ENCODE data around the gene ZSWIM3. TPM values are rescaled to one million over a fixed set of nuclear protein-coding genes. Genes with fewer than 3 reads are reported as not detected.

ZSWIM3 gene
- total and polyA plus RNA-seq, 2 of the 13 experiments (the other 11 are each of a cell fraction or from before 2014, with no cell fraction given) = 5.2 to 5.8 TPM

- TF ChIP-seq, protein P1, sequence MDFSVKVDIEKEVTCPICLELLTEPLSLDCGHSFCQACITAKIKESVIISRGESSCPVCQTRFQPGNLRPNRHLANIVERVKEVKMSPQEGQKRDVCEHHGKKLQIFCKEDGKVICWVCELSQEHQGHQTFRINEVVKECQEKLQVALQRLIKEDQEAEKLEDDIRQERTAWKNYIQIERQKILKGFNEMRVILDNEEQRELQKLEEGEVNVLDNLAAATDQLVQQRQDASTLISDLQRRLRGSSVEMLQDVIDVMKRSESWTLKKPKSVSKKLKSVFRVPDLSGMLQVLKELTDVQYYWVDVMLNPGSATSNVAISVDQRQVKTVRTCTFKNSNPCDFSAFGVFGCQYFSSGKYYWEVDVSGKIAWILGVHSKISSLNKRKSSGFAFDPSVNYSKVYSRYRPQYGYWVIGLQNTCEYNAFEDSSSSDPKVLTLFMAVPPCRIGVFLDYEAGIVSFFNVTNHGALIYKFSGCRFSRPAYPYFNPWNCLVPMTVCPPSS (IDR thresholded peaks at IDR 0.05) = no peak
- no peak for TF ChIP-seq ZNF878 (CRISPR knock-in tag; IDR thresholded peaks at IDR 0.05)
- TF ChIP-seq, protein P2, sequence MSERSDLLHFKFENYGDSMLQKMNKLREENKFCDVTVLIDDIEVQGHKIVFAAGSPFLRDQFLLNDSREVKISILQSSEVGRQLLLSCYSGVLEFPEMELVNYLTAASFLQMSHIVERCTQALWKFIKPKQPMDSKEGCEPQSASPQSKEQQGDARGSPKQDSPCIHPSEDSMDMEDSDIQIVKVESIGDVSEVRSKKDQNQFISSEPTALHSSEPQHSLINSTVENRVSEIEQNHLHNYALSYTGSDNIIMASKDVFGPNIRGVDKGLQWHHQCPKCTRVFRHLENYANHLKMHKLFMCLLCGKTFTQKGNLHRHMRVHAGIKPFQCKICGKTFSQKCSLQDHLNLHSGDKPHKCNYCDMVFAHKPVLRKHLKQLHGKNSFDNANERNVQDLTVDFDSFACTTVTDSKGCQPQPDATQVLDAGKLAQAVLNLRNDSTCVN (CRISPR knock-in tag; IDR thresholded peaks at IDR 0.05; ENCODE audit: borderline replicate concordance) = 0 out of 2 replicates have a peak, but pooled peaks have one; percentile 54
- TF ChIP-seq WIZ (CRISPR knock-in tag; IDR thresholded peaks at IDR 0.05) = no peak
- no peak for TF ChIP-seq MZF1 (CRISPR knock-in tag; IDR thresholded peaks at IDR 0.05; ENCODE audit: borderline replicate concordance)
- 0 out of 2 replicates have a peak, but pooled peaks have one; percentile 49 for TF ChIP-seq ZNF263 (CRISPR knock-in tag; IDR thresholded peaks at IDR 0.05)
- no peak for TF ChIP-seq ARID2 (CRISPR knock-in tag; IDR thresholded peaks at IDR 0.05; ENCODE audit: borderline replicate concordance)
- no peak for TF ChIP-seq ZBTB8A (CRISPR knock-in tag; IDR thresholded peaks at IDR 0.05; ENCODE audit: borderline replicate concordance, low read depth)
- no peak for TF ChIP-seq ZFP36L1 (CRISPR knock-in tag; IDR thresholded peaks at IDR 0.05)
- TF ChIP-seq, protein P3, sequence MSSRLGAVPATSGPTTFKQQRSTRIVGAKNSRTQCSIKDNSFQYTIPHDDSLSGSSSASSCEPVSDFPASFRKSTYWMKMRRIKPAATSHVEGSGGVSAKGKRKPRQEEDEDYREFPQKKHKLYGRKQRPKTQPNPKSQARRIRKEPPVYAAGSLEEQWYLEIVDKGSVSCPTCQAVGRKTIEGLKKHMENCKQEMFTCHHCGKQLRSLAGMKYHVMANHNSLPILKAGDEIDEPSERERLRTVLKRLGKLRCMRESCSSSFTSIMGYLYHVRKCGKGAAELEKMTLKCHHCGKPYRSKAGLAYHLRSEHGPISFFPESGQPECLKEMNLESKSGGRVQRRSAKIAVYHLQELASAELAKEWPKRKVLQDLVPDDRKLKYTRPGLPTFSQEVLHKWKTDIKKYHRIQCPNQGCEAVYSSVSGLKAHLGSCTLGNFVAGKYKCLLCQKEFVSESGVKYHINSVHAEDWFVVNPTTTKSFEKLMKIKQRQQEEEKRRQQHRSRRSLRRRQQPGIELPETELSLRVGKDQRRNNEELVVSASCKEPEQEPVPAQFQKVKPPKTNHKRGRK (CRISPR knock-in tag; IDR thresholded peaks at IDR 0.05) = no peak
- TF ChIP-seq, protein P4, sequence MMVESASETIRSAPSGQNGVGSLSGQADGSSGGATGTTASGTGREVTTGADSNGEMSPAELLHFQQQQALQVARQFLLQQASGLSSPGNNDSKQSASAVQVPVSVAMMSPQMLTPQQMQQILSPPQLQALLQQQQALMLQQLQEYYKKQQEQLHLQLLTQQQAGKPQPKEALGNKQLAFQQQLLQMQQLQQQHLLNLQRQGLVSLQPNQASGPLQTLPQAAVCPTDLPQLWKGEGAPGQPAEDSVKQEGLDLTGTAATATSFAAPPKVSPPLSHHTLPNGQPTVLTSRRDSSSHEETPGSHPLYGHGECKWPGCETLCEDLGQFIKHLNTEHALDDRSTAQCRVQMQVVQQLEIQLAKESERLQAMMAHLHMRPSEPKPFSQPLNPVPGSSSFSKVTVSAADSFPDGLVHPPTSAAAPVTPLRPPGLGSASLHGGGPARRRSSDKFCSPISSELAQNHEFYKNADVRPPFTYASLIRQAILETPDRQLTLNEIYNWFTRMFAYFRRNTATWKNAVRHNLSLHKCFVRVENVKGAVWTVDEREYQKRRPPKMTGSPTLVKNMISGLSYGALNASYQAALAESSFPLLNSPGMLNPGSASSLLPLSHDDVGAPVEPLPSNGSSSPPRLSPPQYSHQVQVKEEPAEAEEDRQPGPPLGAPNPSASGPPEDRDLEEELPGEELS (CRISPR knock-in tag; IDR thresholded peaks at IDR 0.05) = peak; percentile 55; the same call in 1 of the 2 replicates
- TF ChIP-seq ELK4 (CRISPR knock-in tag; IDR thresholded peaks at IDR 0.05; ENCODE audit: borderline replicate concordance) = no peak
- TF ChIP-seq KDM6A (CRISPR knock-in tag; IDR thresholded peaks at IDR 0.05; ENCODE audit: low read depth) = no peak
- TF ChIP-seq, protein P5, sequence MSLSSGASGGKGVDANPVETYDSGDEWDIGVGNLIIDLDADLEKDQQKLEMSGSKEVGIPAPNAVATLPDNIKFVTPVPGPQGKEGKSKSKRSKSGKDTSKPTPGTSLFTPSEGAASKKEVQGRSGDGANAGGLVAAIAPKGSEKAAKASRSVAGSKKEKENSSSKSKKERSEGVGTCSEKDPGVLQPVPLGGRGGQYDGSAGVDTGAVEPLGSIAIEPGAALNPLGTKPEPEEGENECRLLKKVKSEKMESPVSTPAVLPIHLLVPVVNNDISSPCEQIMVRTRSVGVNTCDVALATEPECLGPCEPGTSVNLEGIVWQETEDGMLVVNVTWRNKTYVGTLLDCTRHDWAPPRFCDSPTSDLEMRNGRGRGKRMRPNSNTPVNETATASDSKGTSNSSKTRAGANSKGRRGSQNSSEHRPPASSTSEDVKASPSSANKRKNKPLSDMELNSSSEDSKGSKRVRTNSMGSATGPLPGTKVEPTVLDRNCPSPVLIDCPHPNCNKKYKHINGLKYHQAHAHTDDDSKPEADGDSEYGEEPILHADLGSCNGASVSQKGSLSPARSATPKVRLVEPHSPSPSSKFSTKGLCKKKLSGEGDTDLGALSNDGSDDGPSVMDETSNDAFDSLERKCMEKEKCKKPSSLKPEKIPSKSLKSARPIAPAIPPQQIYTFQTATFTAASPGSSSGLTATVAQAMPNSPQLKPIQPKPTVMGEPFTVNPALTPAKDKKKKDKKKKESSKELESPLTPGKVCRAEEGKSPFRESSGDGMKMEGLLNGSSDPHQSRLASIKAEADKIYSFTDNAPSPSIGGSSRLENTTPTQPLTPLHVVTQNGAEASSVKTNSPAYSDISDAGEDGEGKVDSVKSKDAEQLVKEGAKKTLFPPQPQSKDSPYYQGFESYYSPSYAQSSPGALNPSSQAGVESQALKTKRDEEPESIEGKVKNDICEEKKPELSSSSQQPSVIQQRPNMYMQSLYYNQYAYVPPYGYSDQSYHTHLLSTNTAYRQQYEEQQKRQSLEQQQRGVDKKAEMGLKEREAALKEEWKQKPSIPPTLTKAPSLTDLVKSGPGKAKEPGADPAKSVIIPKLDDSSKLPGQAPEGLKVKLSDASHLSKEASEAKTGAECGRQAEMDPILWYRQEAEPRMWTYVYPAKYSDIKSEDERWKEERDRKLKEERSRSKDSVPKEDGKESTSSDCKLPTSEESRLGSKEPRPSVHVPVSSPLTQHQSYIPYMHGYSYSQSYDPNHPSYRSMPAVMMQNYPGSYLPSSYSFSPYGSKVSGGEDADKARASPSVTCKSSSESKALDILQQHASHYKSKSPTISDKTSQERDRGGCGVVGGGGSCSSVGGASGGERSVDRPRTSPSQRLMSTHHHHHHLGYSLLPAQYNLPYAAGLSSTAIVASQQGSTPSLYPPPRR (CRISPR knock-in tag; IDR thresholded peaks at IDR 0.05; ENCODE audit: borderline replicate concordance) = 0 out of 2 replicates have a peak, but pooled peaks have one; percentile 39
These were observed 64.1 kb downstream of the ZSWIM3 start (continued) for GRCh38 chr20:45921337-45922189.

Measured in HepG2 (cell line).